ENCODE results near the gene VRK1. TPM values are rescaled to one million over a fixed set of nuclear protein-coding genes. Genes with fewer than 3 reads are reported as not detected.
A peak's percentile ranks its signal among the peaks of the same experiment; 100 is the strongest.
"Not testable (repeated sequence)": the region's sequence is repeated elsewhere in the genome, so short reads cannot be mapped to it uniquely, and the experiment has no call there.

The VRK1 gene, protein sequence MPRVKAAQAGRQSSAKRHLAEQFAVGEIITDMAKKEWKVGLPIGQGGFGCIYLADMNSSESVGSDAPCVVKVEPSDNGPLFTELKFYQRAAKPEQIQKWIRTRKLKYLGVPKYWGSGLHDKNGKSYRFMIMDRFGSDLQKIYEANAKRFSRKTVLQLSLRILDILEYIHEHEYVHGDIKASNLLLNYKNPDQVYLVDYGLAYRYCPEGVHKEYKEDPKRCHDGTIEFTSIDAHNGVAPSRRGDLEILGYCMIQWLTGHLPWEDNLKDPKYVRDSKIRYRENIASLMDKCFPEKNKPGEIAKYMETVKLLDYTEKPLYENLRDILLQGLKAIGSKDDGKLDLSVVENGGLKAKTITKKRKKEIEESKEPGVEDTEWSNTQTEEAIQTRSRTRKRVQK
- 7.9 TPM for polyA plus RNA-seq (ENCODE audit: insufficient read length)

DNA sequence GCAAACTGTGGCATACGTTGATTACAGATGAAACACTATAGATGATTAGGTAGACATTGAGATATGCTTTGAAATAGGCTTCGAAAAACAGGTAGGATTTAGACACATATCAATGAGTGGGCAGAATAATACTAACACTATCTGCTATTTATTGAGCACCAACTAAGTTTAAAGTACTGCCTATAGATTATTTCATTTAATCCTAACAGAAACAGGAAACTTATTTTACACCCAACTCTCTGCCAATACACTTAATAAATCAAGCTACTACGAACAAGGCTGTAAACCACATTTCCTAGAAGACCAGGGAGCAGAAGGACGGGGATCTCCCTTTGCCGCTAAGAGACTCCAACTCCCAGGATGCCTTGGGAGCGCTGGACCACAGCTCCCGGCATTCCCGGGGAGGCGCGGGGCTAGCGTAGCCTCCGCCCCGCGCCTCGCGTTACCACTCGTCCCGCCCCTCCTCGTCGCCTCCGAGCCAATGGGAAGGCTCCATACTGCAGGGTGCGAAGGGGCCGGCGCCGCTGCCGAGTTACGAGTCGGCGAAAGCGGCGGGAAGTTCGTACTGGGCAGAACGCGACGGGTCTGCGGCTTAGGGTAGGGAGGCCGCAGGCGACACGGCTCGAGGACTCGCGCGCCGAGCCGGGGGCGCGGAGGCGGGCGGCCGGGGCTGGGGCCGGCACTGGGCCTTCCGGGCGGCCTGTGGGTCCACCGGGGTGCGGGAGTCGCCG, at the start of gene VRK1:
Gene VRK1, plus strand, starts transcription at position 532 of the 731 bp plus-strand sequence. CDS start 36,090 bp downstream, outside the sequence.
- peak; percentile 96 for DNase-seq

DNA sequence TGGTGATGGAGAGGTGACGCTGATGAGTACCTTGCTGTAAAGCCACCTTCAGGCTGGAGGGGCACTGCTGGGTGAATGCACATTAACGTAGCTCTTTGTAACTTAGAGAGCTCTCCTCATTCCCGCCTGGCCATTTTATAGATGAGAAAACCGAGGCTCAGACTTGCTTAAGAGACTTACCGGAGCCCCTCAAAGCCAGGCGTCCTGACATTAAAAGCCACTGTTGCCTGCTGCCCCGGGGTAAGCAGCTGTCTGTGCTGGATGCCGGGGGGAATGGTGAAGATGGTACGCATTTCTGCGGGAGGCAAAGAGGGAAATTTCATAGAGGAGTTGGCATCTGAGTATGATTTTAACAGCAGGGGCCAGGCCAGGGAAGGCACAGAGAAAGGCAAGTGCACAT, 49.6 kb upstream of the VRK1 start:
- DNase-seq: no peak

DNA sequence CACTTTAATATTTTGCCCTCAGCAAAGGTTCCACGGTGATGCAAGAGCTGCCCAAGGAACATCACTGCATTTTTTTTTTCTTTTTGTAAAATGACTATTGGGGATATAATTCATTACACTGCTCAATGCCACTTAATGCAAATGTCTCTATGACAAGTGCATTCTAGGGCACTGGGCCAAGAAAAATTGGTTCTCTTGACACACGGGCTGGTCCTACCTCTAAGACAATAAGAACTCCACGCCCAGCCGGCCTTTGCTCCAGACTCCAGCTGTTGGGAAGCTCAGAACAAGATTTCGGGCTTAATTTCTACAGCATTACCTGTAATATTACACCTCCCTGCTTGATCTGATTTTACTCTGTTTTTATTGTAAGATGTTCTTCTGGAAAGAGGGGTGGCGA, 48.8 kb upstream of the VRK1 start:
- no peak for DNase-seq

DNA sequence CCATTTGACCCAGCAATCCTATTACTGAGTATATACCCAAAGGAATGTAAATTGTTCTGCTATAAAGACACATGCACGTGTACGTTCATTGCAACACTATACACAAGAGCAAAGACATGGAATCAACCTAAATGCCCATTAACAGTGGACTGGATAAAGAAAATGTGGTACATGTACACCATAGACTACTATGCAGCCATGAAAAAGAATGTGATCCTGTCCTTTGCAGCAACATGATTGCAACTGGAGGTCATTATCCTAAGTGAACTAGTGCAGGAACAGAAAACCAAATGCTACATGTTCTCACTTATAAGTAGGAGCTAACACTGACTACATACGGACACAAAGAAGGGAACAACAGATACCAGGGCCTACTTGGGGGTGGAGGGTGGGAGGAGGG, 45.7 kb upstream of the VRK1 start:
- no peak for DNase-seq

DNA sequence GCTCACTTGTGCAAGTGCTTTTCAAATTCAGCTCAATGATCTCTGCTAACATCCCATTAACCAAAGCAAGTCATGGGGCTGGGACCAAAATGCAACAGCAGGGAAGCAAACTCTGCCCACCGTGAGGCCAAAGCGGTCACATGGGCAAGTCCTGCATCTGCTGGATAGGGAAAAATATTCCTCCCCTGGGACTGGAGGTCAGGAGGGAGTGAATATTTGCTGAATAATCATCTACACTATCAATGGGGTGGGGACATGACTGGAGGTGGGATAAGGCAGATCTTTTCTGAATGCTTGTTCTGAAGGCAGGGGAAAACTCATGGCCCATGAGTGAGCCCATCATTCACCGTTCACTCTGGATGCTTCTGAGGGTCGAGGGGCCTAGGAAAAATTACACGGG, 45.1 kb upstream of the VRK1 start:
- DNase-seq: no peak

DNA sequence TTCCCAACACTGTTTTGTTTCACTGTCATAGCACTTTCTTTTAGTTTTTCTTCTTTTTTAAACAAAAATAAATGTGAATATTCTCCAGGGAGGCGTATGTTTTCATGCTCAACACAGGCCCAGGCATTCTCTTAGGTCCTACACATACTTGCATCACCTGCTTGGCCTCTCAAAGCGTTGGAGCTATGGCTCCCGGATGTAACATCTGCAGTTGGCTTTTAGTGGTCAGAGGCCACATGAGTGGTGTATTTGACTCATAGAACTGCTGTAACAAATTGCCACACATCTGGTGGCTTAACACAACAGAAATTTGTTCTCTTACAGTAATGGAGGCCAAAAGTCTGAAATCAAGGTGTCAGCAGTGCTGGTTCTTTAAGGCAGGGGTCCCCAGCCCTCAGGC, 44.6 kb upstream of the VRK1 start:
- DNase-seq: no peak

DNA sequence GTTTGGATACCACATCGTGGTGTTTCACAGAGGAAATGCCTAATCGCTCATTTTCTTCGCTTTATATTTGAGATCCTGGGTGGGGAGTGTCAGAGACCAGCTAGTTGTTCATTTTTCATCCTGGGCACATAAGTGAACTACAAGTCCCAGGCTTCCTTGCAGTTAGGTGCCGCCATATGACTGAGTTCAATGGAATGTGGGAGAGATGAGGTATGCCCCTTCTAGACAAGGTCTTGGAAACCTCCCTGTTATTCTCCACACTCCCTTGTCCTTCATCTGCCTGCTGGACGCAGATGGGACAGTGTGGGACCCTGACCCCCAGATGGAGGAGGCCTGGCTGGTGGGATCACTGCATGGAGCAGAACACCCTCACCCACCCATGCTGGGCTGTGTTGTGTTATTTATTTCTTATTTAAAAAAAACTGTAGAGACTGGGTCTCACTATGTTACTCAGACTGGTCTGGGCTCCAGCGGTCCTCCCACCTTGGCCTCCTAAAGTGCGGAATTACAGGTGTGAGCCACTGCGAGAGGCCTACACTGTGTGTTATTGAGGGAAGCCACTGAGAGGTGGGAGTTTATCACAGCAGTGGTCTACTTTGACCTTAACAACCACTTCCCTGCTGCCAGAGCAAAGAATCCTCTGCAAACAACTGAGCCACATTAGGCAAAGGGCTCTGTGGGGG, 42.9 kb upstream of the VRK1 start:
- no peak for DNase-seq

DNA sequence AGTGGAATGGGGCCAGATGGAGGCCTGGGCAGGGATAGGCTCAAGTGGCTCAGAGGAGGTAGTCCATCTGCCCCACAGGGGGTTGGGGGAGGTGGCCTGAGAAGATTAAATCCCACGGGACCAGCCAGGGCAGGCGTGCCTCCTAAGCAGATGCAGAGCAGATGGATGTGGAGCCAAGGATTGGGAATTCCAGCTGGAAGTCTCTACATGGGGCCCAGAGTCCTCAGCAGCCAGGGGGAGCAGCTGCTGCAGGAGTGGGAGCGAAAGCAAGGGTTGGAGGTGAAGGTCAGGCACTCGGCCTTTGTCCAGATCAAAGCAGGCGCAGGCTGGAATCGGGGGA, 42.4 kb upstream of the VRK1 start:
- no peak for DNase-seq

DNA sequence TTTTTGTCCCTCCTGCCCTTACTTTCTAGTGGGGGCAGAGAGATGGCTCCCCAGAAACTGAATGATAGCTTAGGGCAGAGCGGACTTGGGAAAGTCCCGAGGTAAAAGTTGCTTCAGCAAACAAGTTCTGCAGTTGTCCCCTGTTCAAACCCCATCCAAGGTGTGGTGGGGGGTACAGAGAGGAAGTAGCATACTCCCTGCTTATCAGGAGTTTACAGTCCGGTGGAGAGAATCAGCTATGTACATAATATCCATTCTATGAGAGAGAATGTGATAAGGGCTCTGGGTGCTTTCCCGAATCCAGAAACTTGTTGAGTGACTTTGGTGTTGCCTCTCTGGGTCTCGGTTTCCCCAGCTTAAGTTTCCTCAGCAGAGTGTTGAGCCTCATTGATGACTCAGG, 40.4 kb upstream of the VRK1 start:
- DNase-seq: no peak

DNA sequence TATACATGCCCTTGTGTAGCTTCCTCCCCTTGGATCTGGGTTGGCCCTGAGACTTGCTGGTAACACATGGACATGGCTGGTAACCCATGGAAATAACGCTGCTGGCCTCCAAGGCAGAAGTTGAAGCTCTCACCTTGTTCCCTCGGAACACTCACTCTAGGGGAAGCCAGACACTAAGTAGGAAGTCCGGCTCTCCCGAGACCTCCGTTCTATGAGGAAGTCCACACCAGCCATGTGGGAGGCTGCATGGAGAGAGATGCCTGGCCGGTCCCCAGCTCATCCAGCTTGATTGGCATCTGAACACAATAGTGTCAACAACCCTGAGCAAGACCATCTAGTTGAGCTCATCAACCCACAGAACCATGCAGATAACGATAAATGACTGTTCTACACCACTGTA, 39.7 kb upstream of the VRK1 start:
- DNase-seq: no peak

DNA sequence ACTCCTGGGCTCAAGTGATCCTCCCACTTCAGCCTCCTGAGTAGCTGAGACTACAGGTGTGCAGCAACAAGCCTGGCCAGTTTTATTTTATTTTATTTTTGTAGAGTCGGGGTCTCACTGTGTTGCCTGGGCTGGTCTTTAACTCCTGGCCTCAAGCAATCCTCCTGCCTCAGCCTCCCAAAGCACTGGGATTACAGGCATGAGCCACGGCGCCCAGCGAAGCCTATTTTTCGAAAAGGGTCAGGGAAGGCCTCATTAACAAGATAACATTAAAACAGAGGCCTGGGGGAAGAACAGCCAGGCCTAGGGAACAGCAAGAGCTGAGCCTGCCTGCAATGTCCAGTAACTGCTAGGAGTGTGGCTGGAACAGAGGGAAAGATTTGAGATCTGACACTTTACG, 36.1 kb upstream of the VRK1 start:
- no peak for DNase-seq

DNA sequence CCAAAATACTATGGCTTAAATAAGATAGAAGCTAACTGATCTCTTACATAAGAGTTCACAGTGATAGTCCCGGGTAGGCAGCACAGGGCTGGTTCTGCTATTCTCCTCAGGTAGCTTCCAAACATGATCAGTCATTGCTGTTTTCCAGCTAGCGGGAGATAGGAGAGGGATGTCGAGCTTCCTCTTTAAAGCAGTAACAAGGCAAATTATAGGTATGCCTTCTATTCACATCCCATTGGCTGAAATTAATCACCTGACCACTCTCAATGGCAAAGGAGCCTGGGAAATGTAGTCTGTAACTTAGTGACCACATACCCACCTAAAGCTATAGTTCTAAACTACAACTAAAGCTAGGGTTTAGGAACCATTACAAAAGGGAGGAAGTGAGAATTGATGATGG, 34.5 kb upstream of the VRK1 start:
- DNase-seq: peak; percentile 19

DNA sequence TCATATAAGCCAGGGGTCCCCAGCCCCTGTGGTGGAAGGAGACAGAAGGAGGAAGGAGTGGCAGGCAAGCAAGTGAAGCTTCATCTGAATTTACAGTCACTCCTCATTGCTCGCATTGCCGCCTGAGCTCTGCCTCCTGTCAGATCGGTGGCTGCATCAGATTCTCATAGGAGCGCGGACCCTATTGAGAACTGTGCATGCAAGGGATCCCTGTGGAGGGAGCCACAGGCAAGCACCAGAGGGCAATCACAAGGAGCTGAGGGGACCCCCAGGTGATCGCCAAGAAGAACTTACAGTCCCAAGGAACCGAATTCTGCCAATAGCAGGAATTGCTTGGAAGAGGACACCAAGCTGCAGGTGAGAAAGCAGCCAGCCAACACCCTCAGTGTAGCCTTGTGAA, 33.2 kb upstream of the VRK1 start:
- no peak for DNase-seq

DNA sequence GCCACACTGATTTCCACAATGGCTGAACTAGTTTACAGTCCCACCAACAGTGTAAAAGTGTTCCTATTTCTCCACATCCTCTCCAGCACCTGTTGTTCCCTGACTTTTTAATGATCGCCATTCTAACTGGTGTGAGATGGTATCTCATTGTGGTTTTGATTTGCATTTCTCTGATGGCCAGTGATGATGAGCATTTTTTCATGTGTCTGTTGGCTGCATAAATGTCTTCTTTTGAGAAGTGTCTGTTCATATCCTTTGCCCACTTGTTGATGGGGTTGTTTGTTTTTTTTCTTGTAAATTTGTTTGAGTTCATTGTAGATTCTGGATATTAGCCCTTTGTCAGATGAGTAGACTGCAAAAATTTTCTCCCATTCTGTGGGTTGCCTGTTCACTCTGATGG, 32.0 kb upstream of the VRK1 start:
- not testable (repeated sequence) for DNase-seq

DNA sequence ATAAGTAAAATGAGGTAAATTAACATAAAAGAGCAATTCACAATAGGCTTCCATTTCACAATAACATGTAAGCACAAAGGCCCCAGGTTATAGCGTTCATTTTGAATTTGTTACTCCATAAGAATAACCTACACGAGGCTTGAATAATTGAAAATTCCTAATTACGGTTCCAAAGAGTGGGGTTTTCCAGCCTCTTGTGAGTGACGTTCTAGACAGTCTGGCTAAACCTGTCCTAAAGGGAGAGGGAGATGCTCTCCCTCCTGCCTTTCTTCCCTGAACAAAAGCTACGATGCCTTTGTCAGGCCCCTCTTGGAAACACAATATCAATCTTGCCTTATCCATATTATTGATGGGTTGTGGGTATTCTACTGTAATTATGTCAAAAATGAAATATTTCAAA, 24.3 kb upstream of the VRK1 start:
- no peak for DNase-seq

DNA sequence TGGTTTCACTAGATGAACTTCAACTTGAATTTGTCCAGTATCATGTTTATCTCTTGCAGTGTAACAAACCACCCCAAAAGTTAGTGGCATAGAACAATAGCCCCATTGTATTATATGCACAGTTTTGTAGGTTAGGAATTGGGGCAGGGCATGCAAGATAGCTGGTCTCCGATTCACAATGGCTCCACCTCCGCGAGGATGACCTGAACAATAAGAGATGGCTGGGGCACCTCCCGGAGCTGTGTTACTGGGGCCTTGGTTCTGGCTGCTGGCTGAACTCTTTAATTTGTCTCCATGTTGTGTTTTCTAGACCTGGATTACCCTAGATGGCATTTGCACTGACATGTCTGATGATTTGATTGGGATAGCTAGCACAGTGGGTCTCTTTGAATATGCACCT, 20.4 kb upstream of the VRK1 start:
- no peak for DNase-seq

DNA sequence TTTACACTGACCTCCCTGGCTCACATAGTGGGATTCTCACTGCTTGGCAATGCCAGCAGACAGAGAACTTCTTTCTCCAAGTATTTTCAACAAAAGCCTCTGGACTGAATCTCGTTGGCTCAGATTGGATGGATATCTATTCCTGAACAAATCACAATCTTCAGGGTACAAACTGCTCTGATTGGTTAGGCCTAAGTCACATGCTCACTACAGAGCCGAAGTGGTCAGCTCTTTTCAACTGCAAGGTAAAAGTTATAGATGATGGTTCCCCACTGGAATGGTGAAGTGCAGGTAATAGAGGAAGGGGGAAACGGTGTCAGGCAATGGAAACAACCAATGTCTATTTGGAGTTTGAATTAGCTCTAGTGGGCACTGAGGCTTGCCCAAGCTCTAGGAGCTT, 16.7 kb upstream of the VRK1 start:
- no peak for DNase-seq

DNA sequence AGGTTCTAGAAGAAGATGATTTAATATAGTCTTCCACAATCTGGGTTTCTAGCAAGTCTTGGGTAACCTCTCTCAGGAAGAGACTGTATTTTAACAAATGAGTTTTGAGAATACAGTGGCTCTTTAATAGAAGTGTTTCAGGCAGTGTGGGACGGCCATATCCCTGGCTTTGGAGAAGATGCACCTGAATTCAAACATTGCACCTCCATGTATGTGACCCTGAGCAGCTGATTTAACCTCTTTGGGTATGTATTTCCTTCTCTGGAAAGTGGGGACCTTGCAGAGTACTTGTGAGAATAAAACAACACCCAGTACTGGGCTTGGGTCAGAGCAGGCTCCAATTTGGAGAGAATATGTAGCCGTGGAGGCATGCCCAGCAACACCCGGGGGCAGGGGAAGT, 15.8 kb upstream of the VRK1 start:
- DNase-seq: no peak

DNA sequence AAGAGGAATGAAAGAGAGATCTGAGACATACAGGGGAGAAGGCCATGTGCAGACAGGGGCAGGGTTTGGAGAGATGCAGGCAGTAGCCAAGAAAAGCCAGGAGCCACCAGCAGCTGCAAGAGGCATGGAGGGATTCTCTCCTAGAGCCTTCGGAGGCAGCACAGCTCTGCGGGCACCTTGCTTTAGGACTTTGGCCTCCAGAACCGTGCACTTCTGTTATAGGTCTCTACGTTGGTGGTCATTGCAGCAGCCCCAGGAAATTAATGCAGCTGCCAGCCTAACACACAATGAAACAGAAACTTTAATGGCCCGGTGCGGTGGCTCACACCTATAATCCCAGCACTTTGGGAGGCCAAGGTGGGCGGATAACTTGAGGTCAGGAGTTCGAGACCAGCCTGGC, 14.7 kb upstream of the VRK1 start:
- no peak for DNase-seq

DNA sequence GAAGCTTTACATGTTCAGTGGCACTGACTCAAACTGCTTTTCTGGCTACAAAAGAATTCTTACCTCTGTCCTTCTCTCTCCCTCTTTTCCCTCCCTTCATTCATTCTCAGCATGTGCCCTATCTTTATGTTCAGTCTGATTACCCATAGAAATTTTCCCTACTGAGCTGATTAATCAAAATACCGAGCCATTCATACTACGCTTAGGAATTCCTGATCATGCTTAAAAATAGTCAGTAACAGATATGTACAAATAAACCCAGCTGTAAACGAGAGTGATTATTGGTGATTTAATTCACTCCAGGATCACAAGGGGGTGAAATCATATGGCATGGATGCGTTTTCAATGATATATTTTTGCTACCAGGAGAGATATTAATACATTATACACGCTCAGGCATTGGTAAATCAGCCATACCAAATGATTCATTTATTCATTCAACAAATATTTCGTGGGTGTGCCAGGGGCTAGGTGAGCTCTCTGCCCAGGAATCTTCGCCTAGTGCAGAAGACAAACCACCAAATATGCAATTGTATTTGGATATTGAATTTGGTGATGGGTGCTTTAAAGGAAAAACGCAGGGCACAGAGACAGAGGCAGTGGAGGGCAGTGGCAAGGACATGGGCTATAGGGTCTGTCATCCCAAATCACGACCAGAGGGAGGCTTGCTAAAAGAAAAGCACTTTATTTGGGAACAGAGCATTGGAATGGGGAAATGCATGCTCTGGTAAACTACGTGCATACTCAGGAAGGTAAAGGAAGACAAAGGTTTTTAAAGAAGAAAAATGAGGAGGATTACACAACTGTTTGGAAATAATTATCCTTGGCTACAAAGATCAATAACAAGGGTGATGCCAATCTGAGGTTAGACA, 13.9 kb upstream of the VRK1 start:
- DNase-seq: no peak

DNA sequence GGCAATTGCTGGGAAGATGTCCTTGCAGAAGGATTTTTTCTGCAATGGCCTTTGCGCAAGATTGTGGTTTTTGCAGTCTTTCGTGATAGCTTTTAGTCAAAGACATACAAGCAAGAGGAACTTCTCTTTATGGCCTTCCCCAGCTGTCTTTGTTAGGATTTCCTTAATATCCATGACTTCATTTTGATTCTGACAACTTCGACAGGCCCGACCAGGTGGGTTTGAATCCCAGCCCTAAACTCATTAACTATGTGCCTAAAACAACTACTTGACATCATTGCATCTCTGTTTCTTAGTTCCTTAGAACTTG, 13.3 kb upstream of the VRK1 start:
- no peak for DNase-seq

DNA sequence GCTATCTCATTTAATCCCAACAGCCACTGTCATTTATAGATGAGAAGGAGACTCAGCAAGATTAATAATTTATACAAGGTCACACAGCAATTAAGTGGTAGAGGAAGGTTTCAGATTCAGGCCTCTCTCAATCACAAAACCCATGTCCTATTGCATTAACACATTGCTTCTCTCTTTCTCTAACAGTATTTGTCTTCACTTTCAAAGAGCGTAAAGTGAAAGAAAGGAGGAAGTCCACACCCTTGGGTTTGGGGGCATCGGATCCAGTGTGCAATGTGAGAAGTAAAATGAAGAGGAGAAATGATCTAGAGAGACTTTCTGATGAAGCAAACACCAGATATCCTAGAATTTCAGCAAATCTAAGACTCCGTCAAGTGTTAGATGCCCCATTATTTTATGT, 7.0 kb upstream of the VRK1 start:
- no peak for DNase-seq

DNA sequence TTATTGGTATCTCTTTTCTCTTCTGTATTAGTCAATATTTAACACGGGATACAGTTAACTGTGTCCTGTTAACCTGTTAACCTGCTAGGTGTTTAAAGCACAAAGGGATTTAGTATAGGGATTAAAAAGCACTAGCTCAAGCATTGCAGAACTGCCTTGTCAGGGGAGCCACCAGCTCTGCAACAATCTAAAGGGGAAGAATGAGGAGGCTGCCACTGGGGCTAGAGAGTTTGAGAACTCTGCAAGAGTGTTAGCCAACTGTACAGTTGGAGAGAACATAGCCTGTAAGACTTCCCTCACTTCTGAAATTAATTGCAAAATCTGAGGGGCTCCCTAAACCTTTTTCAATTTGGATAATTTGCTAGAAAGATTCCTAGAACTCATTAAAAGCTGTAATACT, 6.5 kb upstream of the VRK1 start:
- no peak for DNase-seq

Measured in hindlimb muscle (tissue), 1 donor.